Thyroid gland (tissue), 4 donors: Measurements from ENCODE around the gene KAZN.

Experiments
- POLR2A ChIP-seq, 2 donors: fragments of 450-650 bp; IDR thresholded peaks; one replicate each; pipeline ENCODE4 v1.6.1; 2017; ENCODE audit warnings: antibody characterized with exemption in 2 of 2, mild to moderate bottlenecking in 2 of 2, moderate library complexity in 1 of 2
- TF ChIP-seq, protein P1 (sequence below), 6 experiments: fragments of 200-600 bp in 3 of 6; fragments of 450-650 bp in 3 of 6; sonication (generic) in 3 of 6; IDR thresholded peaks; one replicate each; pipeline ENCODE4 v1.5.1; 2016 to 2019; ENCODE audit warnings: antibody characterized with exemption in 6 of 6, mild to moderate bottlenecking in 2 of 6, inconsistent platforms in 1 of 6, moderate library complexity in 1 of 6

DNA sequence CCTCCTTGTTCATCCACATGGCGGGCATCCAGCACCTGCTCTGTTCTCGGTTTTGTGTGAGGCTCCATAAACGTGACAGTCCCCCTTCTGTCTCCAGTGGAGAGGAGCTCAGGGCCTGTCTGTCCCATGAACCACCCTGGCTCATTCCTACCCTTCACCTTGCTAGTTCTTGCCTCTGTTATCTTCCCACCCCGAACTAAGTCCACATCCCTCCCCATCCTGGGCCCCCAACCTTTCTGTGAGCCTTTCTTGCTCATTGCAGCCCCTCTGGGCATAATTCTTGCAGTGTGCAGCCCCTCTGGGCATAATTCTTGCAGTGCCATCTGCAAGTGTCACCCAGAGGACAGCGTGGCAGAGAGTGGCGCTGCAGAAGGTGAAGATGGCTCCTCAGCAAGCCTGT, 338.3 kb downstream of the KAZN start:
- TF ChIP-seq, protein P1, sequence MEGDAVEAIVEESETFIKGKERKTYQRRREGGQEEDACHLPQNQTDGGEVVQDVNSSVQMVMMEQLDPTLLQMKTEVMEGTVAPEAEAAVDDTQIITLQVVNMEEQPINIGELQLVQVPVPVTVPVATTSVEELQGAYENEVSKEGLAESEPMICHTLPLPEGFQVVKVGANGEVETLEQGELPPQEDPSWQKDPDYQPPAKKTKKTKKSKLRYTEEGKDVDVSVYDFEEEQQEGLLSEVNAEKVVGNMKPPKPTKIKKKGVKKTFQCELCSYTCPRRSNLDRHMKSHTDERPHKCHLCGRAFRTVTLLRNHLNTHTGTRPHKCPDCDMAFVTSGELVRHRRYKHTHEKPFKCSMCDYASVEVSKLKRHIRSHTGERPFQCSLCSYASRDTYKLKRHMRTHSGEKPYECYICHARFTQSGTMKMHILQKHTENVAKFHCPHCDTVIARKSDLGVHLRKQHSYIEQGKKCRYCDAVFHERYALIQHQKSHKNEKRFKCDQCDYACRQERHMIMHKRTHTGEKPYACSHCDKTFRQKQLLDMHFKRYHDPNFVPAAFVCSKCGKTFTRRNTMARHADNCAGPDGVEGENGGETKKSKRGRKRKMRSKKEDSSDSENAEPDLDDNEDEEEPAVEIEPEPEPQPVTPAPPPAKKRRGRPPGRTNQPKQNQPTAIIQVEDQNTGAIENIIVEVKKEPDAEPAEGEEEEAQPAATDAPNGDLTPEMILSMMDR (IDR thresholded peaks at IDR 0.05): no peak
- TF ChIP-seq POLR2A (IDR thresholded peaks at IDR 0.05): no peak
